Measurements from ENCODE around the gene CD38. TPM values are rescaled to one million over a fixed set of nuclear protein-coding genes. Genes with fewer than 3 reads are reported as not detected.

CD38 gene
- total RNA-seq, 5 donors from 2014 or later (not counting 1 experiment from before 2014, with no cell fraction given): 4.3 to 22.8 (median 5.0) TPM

- Histone ChIP-seq H3K4me3 (ENCODE audit: control insufficient read depth in 1 of 2, extremely low read depth in 1 of 2, low read length in 1 of 2) (no peak overlapping the region), H3K9me3 (no peaks in the 10 kb centered on the region), H3K4me1 (ENCODE audit: control insufficient read depth in 1 of 2, extremely low read depth in 1 of 2, insufficient read depth in 2 of 2, low read length in 2 of 2) (peaks cover 39 to 40% of the 10 kb centered on the region in 2 experiments), H3K36me3 (ENCODE audit: control insufficient read depth in 2 of 2, extremely low read depth in 1 of 2, insufficient read depth in 1 of 2, low read length in 1 of 2) (no peaks in the 10 kb centered on the region), H3K27me3 (replicated peaks in 1 of 2; ENCODE audit: control insufficient read depth in 2 of 2, extremely low read depth in 1 of 2, insufficient read depth in 2 of 2, low read length in 1 of 2) (no peaks in the 10 kb centered on the region), H3K27ac (ENCODE audit: low read length) (peak overlapping the region; percentile 47)
- 10% methylated on average over 3 of the region's 6 CpGs for WGBS (ENCODE audit: insufficient coverage)
- Mint-ChIP-seq H3K4me3 (peak overlapping the region; percentile 34 to 72 (median 36)), H3K27me3 (no peaks in the 10 kb centered on the region), H3K27ac (peak overlapping the region; percentile 25 to 84), H3K36me3 (no peaks in the 10 kb centered on the region), H3K4me1 (peaks cover 41 to 44% (median 43%) of the 10 kb centered on the region in 3 donors), H3K9me3 (peaks cover 0 to 4% (median 0%) of the 10 kb centered on the region in 3 donors)
- ChIA-PET POLR2A (interaction anchor here (1.2 to 1.5 kb wide), 2 partner anchors 10 kb away, joined by 3 to 5 read pairs; no protein-coding TSS in a partner anchor), CTCF (interaction anchor here (0.7 to 3.1 kb wide), 10 partner anchors 9 to 196 kb away, joined by 3 to 41 read pairs (median 3); no protein-coding TSS in a partner anchor)
- DNase-seq (peak in 32 of 35 experiments; percentile 14 to 75 (median 39)), ATAC-seq (replicated peaks in 1 of 4) (peak; percentile 83 to 91 (median 88))
Measured at GRCh38 chr4:15765910-15766697, 12.0 kb upstream of the CD38 start.

GRCh38 chr4:15766821-15767220, 11.3 kb upstream of the CD38 start:
- peaks cover 42 to 46% of the 10 kb centered on the region in 2 experiments for H3K4me1 ChIP-seq (ENCODE audit: control insufficient read depth in 1 of 2, extremely low read depth in 1 of 2, insufficient read depth in 2 of 2, low read length in 2 of 2)
- DNase-seq (no peak), ATAC-seq (replicated peaks in 1 of 4) (no peak)
- no CpG with 5 or more reads among the region's 8 CpGs for WGBS (ENCODE audit: insufficient coverage)
- H3K4me3 ChIP-seq (ENCODE audit: control insufficient read depth in 1 of 2, extremely low read depth in 1 of 2, low read length in 1 of 2): no peak overlapping the region
- Mint-ChIP-seq H3K36me3 (no peaks in the 10 kb centered on the region), H3K9me3 (peaks cover 0 to 4% (median 0%) of the 10 kb centered on the region in 3 donors), H3K27ac (peak overlapping the region; percentile 25 to 84), H3K4me1 (peaks cover 48 to 51% (median 50%) of the 10 kb centered on the region in 3 donors), H3K4me3 (peak overlapping the region; percentile 35 to 72 (median 36)), H3K27me3 (no peaks in the 10 kb centered on the region)
- H3K27ac ChIP-seq (ENCODE audit: low read length): peak overlapping the region; percentile 47
- no peaks in the 10 kb centered on the region for H3K27me3 ChIP-seq (replicated peaks in 1 of 2; ENCODE audit: control insufficient read depth in 2 of 2, extremely low read depth in 1 of 2, insufficient read depth in 2 of 2, low read length in 1 of 2)
- H3K9me3 ChIP-seq: no peaks in the 10 kb centered on the region
- H3K36me3 ChIP-seq (ENCODE audit: control insufficient read depth in 2 of 2, extremely low read depth in 1 of 2, insufficient read depth in 1 of 2, low read length in 1 of 2): no peaks in the 10 kb centered on the region
- ChIA-PET CTCF (interaction anchor here (0.6 to 3.1 kb wide), 10 partner anchors 10 to 195 kb away, joined by 3 to 41 read pairs (median 3); no protein-coding TSS in a partner anchor), POLR2A (interaction anchor here (0.6 to 1.5 kb wide), 4 partner anchors 9 to 13 kb away, joined by 3 to 10 read pairs (median 4); no protein-coding TSS in a partner anchor)

- ChIA-PET CTCF (interaction anchor here in 1 of 2 donors (0.6 to 1.5 kb wide), 4 partner anchors 9 to 14 kb away, joined by 3 to 5 read pairs (median 4); no protein-coding TSS in a partner anchor), POLR2A (no interaction called here)
- WGBS (ENCODE audit: insufficient coverage): 100% methylated on average over 1 of the region's 2 CpGs
- ATAC-seq (replicated peaks in 1 of 4) (no peak), DNase-seq (no peak)
- Histone ChIP-seq H3K36me3 (ENCODE audit: control insufficient read depth in 2 of 2, extremely low read depth in 1 of 2, insufficient read depth in 1 of 2, low read length in 1 of 2) (no peaks in the 10 kb centered on the region), H3K4me1 (ENCODE audit: control insufficient read depth in 1 of 2, extremely low read depth in 1 of 2, insufficient read depth in 2 of 2, low read length in 2 of 2) (peaks cover 42 to 52% of the 10 kb centered on the region in 2 experiments), H3K27ac (ENCODE audit: low read length) (no peak overlapping the region), H3K9me3 (no peaks in the 10 kb centered on the region), H3K27me3 (replicated peaks in 1 of 2; ENCODE audit: control insufficient read depth in 2 of 2, extremely low read depth in 1 of 2, insufficient read depth in 2 of 2, low read length in 1 of 2) (no peaks in the 10 kb centered on the region), H3K4me3 (ENCODE audit: control insufficient read depth in 1 of 2, extremely low read depth in 1 of 2, low read length in 1 of 2) (no peak overlapping the region)
- H3K4me1 Mint-ChIP-seq: peaks cover 64 to 68% (median 65%) of the 10 kb centered on the region in 3 donors
- H3K36me3 Mint-ChIP-seq: no peaks in the 10 kb centered on the region
- H3K9me3 Mint-ChIP-seq: peaks cover 0 to 4% (median 0%) of the 10 kb centered on the region in 3 donors
- H3K27ac Mint-ChIP-seq: no peak overlapping the region
- H3K4me3 Mint-ChIP-seq: no peak overlapping the region
- no peaks in the 10 kb centered on the region for H3K27me3 Mint-ChIP-seq
Measured at GRCh38 chr4:15769202-15769601, 8.9 kb upstream of the CD38 start.

DNA sequence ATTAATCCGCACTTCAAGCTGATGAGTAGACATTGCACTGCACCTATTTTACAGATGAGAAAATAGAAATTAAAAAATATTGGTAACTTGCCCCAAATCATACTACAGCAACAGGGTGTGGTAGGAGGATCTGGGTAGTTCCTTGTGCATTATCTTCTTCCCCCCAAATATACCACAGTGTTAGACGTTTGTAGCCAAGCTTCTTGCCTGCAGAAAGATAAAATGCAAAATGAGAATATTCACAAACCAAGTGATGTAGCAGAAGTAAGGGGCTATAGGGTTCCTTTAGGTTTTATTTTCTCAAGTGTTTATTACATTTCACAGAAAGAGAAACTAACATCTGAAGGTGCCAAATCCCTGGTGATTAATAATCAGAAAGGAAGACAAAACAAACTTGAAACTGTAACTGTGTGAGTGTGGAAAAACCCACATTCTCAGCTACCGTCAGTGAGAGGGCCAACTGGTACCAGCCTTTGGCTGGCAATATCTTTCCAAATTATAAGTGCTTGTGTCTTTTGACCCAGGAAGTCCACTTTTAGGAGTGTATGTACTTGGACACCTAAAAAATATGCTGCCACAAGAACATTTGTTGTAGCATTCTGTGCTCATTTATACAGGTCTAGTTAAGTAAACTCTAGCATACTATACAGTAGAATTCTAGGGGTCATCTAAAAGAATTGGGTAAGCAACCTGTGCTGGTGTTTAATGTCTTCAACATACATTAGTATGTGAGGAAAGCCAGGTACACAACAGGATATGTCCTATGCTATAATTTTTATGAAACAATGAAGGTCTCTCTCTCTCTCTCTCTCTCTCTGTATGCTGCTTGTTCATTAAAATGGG, 6.7 kb upstream of the CD38 start:
- peak overlapping the region in 1 of 2 donors; percentile 3 for H3K27ac Mint-ChIP-seq
- no CpG with 5 or more reads among the region's 3 CpGs for WGBS (ENCODE audit: insufficient coverage)
- DNase-seq: peak in 1 of 35 experiments; percentile 27
- Histone ChIP-seq H3K9me3 (no peaks in the 10 kb centered on the region), H3K27ac (ENCODE audit: low read length) (no peak overlapping the region), H3K27me3 (replicated peaks in 1 of 2; ENCODE audit: control insufficient read depth in 2 of 2, extremely low read depth in 1 of 2, insufficient read depth in 2 of 2, low read length in 1 of 2) (no peaks in the 10 kb centered on the region), H3K4me1 (ENCODE audit: control insufficient read depth in 1 of 2, extremely low read depth in 1 of 2, insufficient read depth in 2 of 2, low read length in 2 of 2) (peaks cover 28 to 37% of the 10 kb centered on the region in 2 experiments), H3K4me3 (ENCODE audit: control insufficient read depth in 1 of 2, extremely low read depth in 1 of 2, low read length in 1 of 2) (no peak overlapping the region), H3K36me3 (ENCODE audit: control insufficient read depth in 2 of 2, extremely low read depth in 1 of 2, insufficient read depth in 1 of 2, low read length in 1 of 2) (no peaks in the 10 kb centered on the region)
- peak in 1 of 4 experiments; percentile 46 for ATAC-seq (replicated peaks in 1 of 4)
- ChIA-PET POLR2A (no interaction called here), CTCF (no interaction called here)
- no peaks in the 10 kb centered on the region for H3K27me3 Mint-ChIP-seq
- no peaks in the 10 kb centered on the region for H3K36me3 Mint-ChIP-seq
- H3K9me3 Mint-ChIP-seq: no peaks in the 10 kb centered on the region
- H3K4me1 Mint-ChIP-seq: peaks cover 52 to 57% (median 55%) of the 10 kb centered on the region in 3 donors
- H3K4me3 Mint-ChIP-seq: peak overlapping the region in 1 of 3 donors; percentile 30

DNA sequence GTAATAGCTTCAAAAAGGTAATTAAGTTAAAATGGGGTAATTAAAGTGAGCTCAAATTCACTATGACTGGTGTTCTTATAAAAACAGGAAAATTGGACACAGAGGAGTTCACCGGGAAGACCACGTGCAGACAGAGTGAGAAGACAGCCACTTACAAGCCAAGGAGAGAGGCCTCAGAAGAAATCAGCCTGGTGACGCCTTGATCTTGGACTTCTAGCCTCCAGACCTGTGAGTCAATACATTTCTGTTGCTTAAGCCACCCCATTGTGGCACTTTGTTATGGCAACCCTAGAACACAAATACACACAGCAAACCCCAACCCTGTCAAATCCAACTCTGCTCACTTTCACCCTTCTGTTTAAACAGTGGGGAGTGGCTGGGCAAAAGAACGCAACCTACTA, 4.1 kb upstream of the CD38 start:
- Mint-ChIP-seq H3K36me3 (no peaks in the 10 kb centered on the region), H3K9me3 (no peaks in the 10 kb centered on the region), H3K4me1 (peaks cover 49 to 53% (median 49%) of the 10 kb centered on the region in 3 donors), H3K27ac (no peak overlapping the region), H3K27me3 (no peaks in the 10 kb centered on the region), H3K4me3 (no peak overlapping the region)
- CTCF ChIA-PET: interaction anchor here in 1 of 2 donors (0.6 to 1.4 kb wide), 2 partner anchors 10 to 143 kb away, joined by 3 to 6 read pairs; no protein-coding TSS in a partner anchor
- WGBS (ENCODE audit: insufficient coverage): no CpG with 5 or more reads among the region's 4 CpGs
- POLR2A ChIA-PET: interaction anchor here in 1 of 2 donors (1.1 kb wide), 1 partner anchor 18 kb away, joined by 4 read pairs; no protein-coding TSS in a partner anchor
- H3K27ac ChIP-seq (ENCODE audit: low read length): no peak overlapping the region
- H3K27me3 ChIP-seq (replicated peaks in 1 of 2; ENCODE audit: control insufficient read depth in 2 of 2, extremely low read depth in 1 of 2, insufficient read depth in 2 of 2, low read length in 1 of 2): no peaks in the 10 kb centered on the region
- H3K9me3 ChIP-seq: no peaks in the 10 kb centered on the region
- no peak overlapping the region for H3K4me3 ChIP-seq (ENCODE audit: control insufficient read depth in 1 of 2, extremely low read depth in 1 of 2, low read length in 1 of 2)
- peaks cover 20 to 22% of the 10 kb centered on the region in 2 experiments for H3K4me1 ChIP-seq (ENCODE audit: control insufficient read depth in 1 of 2, extremely low read depth in 1 of 2, insufficient read depth in 2 of 2, low read length in 2 of 2)
- ATAC-seq (replicated peaks in 1 of 4): no peak
- H3K36me3 ChIP-seq (ENCODE audit: control insufficient read depth in 2 of 2, extremely low read depth in 1 of 2, insufficient read depth in 1 of 2, low read length in 1 of 2): no peaks in the 10 kb centered on the region
- peak in 1 of 35 experiments; percentile 13 for DNase-seq
